ENCODE results near the gene ATP6V0A4.
"Not testable (repeated sequence)": the region's sequence is repeated elsewhere in the genome, so short reads cannot be mapped to it uniquely, and the experiment has no call there.

Gene ATP6V0A4

DNA sequence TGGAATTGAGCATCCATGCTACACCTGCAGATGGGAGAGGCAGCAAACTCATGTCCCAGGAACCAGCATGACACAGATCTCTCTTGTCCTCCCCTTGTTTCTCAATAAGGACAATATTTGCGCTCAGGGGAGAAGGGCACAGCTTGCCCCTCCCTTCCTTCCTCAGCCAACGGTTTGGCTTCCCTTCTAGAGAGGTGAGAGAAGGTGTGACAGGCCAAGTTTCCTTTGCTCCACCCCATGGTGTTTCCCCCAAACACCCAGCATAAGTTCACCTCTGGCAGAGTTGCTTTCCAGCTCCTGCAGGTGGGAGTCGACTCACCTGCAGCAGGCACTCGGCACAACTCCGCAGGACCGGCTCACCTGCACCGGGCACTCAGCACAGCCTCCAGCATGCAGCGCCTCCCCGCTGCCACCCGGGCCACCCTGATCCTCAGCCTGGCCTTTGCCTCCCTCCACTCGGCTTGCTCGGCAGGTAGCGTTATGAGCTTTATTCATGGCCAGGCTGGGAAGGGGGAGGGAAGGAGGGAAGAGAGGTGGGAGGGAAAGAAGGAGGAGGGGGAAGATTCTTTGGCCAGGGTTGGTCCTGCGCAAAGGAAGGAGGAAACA, at the start of gene ATP6V0A4, which contains the start of gene TMEM213:
ATP6V0A4 (minus strand) TSS at position 482 of the 606 bp plus-strand sequence. CDS start 26,949 bp downstream, outside the sequence.
TMEM213 (plus strand) TSS at position 280 of the 606 bp plus-strand sequence; CDS start at position 391, 111 bp downstream.
- peak; percentile 26 for DNase-seq (ENCODE audit: low spot score)

DNA sequence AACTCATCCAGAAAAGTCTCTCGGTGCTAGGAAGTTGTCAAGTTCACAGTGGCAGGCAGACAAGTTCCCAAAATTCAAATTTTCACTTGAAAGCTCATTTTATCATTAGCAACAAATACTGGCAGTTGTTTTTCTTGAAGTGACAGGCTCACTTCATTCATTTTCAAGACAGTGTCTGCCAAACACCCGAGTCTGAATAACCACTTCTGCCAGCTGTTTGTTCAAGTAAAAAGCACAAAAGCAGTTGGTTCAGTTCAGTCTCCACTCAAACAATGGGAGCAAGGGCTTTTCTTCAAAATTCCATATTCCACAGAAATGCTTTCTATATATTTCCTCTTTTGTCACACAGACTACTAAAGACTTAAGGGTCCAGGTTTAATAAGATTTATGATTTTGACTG, 47.7 kb upstream of the ATP6V0A4 start:
- no peak for DNase-seq (ENCODE audit: low spot score)

DNA sequence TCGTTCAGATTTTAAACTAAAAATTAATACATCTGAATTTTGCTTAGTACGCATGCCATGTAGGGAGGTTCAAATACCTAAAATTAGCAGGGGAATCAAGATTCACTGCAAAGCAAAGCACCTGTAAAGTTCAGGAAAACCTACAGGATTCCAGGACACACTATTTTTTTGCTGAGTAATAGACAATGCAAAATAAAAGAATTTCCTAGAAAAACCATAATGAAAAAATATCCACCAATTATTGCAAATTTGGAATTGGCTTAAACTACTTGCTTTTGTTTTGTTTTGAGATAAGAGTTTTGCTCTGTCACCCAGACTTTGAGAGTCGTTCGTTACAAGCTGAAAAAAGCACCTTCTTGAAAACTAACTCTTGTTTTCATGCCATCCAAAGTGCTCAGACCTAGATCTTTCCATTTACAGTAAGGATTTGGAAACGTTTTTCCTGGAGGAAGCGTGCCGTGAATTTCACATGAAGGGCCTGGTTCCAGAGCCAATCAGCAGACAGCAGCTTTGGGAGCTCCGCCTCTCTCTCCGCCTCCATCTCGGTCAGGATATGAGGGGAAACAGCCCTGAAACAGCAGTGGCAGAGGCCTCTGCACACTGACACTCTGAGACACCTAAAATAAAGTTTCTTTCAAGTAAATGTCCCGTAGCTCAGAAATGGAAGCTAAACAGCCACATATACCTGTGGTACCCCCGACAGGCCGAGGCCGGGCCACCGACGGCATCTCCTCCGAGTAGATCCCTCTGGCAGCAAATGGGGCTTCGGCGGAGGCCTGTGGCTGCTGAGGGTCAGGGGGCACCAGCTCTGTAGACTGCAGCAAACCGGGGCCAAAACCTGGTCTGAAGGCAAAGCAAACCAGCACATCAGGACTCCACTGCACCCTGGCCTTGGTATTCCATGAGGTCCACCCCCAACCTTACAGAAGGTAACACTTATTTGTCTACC, 45.9 kb upstream of the ATP6V0A4 start:
- no peak for DNase-seq (ENCODE audit: low spot score)

DNA sequence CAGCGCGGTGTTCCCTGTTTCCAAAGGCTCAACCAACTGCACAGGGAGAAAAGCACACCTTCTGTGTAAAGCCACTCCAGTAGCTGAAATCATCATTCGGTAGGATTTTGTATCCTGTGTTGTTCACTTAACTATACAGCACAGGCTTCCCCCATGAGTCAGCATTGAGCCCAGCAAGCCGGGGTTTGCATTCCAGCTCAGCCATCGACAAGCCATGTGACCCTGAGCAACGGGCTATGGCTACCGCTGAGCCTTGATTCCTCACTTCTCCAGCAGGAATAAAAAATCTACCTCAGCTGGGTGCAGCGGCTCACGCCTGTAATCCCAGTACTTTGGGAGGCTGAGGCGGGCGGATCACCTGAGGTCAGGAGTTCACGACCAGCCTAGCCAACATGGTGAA, 44.1 kb upstream of the ATP6V0A4 start:
- peak; percentile 72 for DNase-seq (ENCODE audit: low spot score)

DNA sequence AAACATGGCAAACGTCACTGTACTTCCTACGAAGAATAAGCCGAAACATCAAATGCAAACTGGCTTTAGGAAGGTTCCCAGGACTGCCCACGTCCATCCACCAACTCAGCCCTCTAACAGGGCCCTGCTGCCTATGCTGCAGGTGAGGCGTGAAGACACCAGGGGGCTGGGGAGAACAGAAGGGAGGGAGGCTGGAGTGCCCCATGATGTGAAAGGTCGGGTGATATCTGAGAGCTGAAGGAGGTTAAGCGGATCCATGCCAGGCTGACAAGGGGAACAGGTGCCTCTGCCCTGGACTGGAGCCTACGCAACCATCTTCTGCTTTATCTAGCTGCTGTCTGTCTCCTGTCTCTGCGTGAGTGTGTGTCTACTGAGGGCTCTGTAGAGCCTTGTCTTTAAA, 40.2 kb upstream of the ATP6V0A4 start:
- no peak for DNase-seq (ENCODE audit: low spot score)

DNA sequence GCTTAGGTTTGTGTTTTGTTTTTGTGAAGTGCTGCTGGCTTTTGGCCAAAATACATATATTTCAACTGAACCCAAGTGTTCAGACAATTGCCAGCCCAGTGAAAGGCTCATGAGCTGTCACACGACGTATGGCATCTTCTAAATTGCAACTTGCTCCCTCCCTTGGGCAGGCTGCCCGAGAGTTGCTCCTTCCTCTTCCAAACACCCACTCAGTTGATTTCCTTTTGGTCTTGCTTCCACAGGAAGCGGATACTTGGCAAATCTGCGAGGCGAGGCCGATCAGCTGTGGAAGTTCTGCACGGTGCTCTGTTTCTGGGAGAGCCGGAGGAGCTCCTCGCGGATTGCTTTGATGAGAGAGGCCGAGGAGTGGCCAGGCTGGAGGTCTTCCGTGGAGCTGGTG, 39.6 kb upstream of the ATP6V0A4 start:
- no peak for DNase-seq (ENCODE audit: low spot score)

DNA sequence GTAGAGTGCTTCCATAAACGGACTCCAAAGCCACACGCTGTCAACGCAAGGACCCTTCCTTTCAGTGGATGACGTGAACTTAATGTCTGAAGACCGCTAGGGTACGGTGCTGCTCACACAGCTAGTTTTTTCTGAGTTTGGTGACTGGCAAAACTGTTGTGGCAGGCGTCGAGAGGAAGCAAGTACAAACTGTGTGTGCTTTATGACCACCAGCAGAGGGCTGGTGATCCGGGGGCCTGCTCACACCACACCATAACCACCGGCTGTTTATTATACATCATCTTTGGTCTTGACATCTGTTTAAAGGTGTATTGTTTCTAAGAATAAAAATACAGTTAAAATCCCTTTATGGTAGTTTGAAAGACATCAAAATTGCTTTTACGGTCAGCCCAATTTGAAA, 37.1 kb upstream of the ATP6V0A4 start:
- no peak for DNase-seq (ENCODE audit: low spot score)

DNA sequence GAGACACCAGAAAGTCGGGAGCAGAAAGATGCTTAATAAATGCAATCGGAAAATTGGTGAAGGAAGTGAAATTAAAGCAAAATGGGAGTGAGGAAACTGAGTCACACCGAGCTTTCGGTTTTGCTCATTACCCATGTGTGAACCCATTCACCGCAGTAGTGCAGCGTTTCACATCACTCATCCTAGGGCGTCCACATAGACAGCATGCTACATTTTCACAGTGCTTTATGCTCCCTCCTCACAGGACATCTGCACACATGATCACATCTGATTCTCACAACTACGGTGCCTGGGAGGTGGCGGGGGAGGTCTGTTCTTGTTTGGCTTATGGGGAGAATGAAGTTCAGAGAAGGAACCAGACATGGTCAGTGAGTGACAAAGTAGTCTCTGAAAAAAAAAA, 36.6 kb upstream of the ATP6V0A4 start:
- no peak for DNase-seq (ENCODE audit: low spot score)

DNA sequence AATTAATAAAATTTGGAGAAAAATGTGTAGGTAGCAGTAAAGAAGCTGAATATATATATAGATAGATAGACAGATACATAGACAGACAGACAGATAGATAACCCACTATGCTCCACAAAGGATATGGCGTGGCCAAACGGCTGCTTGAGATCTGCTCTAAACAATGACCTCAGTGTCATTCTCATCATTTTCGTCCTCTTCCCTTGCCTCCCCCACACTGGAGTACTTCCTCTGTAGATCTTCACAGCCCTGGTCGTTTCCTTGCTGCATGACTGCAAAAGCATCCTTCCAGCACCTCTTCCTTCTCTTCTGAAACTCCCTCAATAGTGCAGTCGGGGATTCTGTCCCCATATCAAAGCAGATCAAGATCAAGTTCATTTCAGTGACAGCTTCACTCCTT, 35.6 kb upstream of the ATP6V0A4 start:
- no peak for DNase-seq (ENCODE audit: low spot score)

DNA sequence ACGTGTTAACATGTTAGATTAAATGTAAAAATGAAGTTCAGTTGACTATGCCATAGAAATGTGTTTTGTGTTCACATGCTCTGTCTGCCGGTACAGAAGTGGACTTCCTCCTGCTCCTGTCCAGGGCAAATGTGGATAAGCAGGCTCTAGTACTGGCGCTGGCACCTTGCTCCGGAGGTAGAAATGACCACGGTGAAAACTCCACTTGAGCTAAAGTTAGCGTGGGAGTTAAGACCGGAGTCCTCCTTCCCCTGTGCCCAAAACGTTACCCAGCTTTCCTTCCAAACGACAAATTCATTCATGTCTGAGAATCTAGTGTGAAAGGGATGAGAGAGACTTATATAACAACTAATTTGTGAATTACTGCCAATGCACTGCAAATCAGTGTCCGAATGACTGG, 35.0 kb upstream of the ATP6V0A4 start:
- DNase-seq (ENCODE audit: low spot score): no peak

DNA sequence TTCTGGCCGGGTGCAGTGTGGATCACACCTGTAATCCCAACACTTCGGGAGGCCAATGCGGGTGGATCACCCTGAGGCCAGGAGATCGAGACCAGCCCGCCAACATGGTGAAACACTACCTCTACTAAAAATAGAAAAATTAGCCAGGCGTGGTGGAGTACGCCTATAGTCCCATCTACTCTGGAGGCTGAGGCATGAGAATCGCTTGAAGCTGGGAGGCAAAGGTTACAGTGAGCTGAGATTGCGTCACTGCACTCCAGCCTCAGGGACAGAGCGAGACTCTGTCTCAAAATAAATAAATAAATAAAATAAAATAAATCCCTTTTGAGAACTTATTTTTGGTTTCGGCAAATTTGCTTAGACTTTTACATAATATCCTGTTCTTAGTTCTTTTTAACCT, 31.3 kb upstream of the ATP6V0A4 start:
- no peak for DNase-seq (ENCODE audit: low spot score)

DNA sequence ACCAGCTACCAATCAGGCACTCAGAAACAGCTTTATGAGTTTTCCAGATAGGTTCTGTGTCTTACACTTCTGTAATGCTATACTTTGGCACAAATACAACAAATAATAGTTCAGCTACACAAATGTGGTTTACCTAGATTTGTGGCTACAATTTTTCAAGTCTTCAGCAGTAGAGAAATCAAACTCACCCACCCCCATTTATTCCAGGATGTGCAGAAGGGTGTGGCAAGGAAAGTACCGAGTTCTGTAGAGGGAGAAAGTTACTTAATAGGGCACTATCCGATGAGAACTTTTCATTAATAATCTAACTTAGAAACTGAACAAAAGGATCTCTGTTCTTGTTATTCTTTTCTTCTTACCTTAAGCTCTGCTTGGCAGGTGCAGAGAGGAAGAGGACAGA, 30.3 kb upstream of the ATP6V0A4 start:
- no peak for DNase-seq (ENCODE audit: low spot score)

DNA sequence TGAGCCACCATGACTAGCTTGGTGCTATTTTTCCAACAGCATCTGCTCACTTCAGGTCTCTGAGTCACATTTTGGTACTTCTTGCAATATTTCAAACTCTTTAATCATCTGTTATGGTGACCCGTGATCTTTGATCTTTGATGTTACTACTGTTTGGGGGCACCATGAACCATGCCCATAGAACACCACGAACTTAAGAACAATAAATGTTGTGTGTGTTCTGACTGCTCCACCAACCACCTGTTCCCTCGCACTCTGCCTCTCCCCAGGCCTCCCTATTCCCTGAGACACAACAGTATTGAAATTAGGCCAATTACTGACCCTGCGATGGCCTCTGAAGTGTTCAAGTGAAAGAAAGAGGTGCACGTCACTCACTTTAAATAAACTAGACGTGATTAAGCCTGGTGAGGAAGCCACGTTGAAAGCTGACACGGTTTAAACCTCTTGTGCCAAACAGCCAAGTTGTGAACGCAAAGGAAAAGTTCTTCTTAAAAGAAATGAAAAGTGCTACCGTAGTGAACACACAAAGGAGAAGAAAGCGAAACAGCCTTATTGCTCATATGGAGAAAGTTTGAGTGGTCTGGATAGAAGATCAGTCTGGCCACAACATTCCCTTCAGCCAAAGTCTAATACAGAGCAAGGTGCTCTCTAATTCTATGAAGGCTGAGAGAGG, 27.2 kb upstream of the ATP6V0A4 start:
- DNase-seq (ENCODE audit: low spot score): no peak

DNA sequence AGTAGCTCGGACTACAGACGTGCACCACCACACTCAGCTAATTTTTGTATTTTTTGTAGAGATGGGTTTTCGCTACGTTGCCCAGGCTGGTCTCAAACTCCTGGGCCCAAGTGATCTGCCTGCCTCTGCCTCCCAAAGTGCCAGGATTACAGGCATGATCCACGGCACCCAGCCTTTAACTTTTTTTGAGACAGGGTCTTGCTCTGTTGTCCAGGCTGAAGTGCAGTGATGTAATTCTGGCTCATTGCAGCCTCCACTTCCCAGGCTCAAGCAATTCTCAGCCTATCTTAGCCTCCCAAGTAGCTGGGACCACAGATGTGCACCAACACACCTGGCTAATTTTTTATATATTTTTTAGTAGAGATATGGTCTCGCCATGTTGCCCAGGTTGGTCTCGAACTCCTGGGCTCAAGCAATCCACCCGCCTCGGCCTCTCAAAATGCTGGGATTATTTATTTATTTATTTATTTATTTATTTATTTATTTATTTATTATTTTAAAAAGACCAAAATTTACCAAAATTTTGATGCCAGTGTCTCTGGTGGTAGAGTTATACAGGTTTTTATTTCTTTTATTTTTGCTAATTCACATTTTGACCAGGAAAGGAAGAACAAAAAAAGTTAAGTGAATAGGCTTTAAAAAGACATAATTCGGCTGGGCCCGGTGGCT, 25.0 kb upstream of the ATP6V0A4 start:
- no peak for DNase-seq (ENCODE audit: low spot score)

DNA sequence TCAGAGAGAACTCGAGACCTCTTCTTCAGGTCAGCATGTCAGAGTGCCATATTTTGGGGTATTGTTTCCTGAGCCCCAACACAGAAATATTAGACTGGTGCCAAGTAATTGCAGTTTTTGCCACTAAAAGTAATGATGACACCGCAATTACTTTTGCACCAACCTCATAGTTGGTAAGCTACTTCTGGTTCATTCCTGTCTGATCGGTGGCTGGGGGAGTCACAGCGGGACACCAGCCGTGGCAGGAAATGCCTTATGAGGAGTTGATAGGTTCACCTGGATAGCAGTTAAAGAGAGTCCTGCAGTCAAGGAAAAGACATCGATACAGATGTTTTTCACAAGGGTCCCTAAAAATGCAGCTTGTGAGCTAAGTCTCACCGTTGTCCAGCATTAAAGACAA, 23.9 kb upstream of the ATP6V0A4 start:
- DNase-seq (ENCODE audit: low spot score): no peak

DNA sequence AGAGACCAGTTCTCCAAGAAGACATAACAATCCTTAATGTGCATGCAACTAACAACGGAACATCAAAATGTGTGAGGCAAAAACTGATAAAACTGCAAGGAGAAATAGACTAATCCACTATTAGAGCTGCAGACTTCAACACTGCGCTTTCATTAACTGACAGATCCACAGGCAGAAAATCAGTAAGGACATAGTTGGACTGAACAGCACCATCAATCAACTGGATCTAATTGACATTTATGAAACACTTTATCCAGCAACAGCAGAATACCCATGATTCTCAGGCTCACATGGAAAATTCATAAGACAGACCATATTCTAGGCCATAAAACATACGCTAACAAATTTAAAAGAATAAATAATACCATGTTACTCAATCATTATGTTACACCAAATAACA, 21.6 kb upstream of the ATP6V0A4 start:
- DNase-seq (ENCODE audit: low spot score): no peak

DNA sequence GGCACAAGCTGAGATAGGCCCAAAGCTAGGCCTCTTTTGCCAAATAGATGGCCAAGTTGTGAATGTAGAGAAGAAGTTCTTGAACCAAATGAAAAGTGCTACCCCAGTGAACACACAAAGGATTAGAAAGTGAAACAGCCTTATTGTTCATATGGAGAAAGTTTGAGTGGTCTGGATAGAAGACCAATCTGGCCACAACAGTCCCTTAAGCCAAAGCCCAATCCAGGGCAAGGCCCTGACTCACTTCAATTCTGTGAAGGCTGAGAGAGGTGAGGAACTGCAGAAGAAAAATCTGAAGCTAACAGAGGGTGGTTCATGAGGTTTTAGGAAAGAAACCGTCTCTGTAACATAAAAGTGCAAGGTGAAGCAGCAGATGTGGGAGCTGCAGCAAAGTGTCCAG, 18.7 kb upstream of the ATP6V0A4 start:
- no peak for DNase-seq (ENCODE audit: low spot score)

DNA sequence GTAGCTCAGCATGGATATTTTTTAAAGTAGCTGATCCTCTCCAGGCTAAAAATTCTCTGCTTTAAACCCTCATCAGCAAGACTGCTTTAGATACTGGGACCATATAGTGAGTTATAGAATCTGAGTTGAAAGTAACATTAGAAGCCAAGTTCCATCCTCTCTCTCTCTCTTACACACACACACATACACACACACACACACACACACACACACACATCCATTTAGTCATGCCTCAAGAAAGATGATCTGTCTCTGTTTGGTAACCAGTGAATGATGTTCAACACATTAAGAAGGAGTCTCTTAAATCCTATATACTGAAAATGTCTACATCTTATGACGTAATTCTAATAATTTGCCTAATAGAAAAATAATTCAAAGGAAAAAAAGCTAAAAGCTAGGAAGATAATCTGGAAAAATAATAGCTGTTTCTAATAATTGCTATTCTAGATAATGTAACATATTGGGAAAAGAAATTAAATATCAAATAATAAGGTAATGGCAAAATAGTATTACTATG, 16.9 kb upstream of the ATP6V0A4 start:
- peak; percentile 33 for DNase-seq (ENCODE audit: low spot score)

DNA sequence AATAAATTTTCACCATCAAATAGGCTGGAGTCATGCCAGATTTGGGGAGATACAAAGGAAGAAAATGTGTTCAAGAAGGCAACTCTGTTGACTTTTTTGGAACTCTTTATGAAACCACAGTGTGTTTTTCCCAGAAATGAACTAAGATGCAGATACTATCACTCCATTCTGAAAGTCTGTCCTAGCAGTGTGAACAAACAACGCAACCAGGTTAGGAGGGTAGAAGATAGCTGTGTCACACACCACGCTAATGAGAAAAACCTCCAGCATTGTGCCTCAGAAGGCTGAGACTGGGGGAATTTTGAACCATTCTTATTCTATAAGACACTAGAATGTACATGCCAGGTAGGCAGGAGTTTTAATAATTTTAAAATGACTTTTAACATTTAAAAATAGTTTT, 15.9 kb upstream of the ATP6V0A4 start:
- DNase-seq (ENCODE audit: low spot score): no peak

DNA sequence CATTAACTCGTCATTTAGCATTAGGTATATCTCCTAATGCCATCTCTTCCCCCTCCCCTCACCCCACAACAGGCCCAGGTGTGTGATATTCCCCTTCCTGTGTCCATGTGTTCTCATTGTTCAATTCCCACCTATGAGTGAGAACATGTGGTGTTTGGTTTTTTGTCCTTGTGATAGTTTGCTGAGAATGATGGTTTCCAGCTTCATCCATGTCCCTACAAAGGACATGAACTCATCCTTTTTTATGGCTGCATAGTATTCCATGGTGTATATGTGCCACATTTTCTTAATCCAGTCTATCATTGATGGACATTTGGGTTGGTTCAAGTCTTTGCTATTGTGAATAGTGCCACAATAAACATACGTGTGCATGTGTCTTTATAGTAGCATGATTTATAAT, 13.3 kb upstream of the ATP6V0A4 start:
- DNase-seq (ENCODE audit: low spot score): not testable (repeated sequence)

DNA sequence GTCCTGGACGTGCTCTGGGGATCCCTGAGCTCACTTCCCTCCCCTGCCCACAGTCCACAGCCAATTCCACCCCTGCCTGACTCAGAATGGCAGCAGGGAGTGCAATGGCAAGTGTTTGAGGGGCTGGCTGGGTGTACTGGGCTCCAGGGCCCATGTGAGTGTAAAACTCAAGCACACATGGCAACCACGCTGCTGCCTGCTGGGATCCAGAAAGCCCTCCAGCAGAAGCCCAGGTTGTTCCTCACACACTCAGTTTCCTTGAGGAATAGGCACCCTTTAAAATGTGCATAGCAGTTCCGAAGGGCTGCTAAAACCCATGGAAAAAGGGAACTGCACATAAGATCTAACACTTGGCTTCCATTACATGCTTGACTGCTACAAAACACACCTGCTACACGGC, 11.3 kb upstream of the ATP6V0A4 start:
- no peak for DNase-seq (ENCODE audit: low spot score)

DNA sequence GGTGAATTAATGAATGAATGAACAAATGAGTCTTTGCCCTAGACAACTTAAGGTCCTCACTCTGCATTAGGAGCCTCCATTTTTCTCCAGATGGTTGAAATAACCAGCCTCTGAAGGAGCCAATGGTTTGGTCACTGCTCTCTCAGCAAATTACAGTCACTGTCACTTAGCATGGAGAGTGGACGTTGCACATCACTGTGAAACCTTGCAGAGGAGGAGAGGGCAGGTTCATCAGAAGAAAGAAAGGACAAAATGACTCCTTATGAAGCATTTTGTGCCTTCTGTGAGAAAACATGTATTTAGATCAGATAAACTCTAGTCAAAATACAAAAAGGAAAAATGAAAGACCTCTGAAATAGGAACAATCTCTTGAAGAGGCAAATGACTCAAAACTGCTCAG, 6.6 kb upstream of the ATP6V0A4 start:
- DNase-seq (ENCODE audit: low spot score): no peak

Measured in kidney tubule cell (primary cell).